Measurements from ENCODE around the gene GABRB1. TPM values are rescaled to one million over a fixed set of nuclear protein-coding genes. Genes with fewer than 3 reads are reported as not detected.

Gene GABRB1
- total RNA-seq, 2 experiments from 2014 or later = not detected

DNA sequence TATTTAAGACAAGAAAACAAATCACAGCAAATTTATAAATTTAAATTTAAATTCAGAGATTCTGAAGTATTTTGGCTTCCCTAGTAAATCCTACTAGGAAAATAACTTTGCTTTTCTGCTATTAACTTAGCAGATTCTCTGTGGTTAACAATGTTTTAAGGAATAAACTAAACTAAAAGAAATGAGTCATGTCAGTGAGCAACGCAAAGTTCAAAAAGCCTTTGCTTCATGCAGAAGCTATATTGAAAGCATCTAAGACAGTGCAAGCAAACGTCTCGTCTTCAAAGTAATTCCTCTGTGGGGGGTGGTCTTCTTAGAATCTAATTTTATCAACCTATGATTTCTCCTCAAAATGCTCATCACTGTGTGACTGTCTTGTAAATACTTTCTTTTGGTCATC is 30.1 kb downstream of the GABRB1 start:
- DNase-seq (no peak), ATAC-seq (ENCODE audit: low read depth) (no peak)
- H3K4me3 Mint-ChIP-seq = no peak overlapping the region
- no peaks in the 10 kb centered on the region for H3K9me3 Mint-ChIP-seq
- no peaks in the 10 kb centered on the region for H3K27me3 Mint-ChIP-seq
- H3K27ac Mint-ChIP-seq = no peak overlapping the region
- POLR2A ChIA-PET = no interaction called here
- H3K4me1 Mint-ChIP-seq = no peaks in the 10 kb centered on the region
- H3K36me3 Mint-ChIP-seq = no peaks in the 10 kb centered on the region

DNA sequence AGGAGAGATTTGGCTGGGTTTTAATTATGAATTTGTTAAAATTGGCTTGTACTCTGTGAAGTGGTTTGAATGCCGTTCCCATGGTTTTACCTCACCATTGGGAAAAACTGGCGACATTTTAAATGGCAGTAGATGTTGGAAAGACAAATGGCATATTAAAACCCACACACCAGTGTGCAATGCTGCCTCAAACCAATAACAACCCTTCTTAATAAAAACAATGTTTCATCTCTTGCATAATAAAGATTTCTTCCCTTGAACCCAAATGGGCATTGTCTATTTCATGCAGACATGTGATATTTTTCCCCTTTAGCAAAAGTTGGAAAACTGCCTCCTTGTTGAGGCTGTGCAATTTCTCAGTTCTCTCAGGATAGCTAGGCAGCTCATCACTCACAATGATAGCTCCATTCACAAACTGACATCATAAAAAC is 33.7 kb downstream of the GABRB1 start:
- Mint-ChIP-seq H3K4me1 (no peaks in the 10 kb centered on the region), H3K4me3 (no peak overlapping the region), H3K27me3 (no peaks in the 10 kb centered on the region), H3K9me3 (peaks cover 2% of the 10 kb centered on the region), H3K27ac (no peak overlapping the region), H3K36me3 (no peaks in the 10 kb centered on the region)
- ATAC-seq (ENCODE audit: low read depth) = no peak
- POLR2A ChIA-PET = no interaction called here
- DNase-seq = no peak

DNA sequence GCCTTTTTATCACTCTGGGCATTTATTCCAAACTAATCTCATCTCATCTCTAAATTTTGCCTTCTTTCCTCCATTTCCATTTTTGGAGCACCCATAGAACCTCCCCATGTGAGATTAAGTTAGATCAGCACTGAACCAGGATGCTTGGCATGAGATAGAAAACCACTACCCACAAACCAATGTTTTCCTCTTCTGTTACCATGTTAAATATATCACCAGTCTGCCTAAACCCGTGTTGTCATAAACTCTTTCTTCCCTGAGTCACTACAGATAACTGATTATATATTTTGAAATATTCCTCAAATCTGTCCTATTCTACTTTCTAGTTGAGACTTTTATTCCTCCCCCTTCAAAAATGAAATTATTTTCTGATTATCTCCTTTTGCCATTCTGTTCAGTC is 37.6 kb downstream of the GABRB1 start:
- DNase-seq = no peak
- POLR2A ChIA-PET = no interaction called here
- ATAC-seq (ENCODE audit: low read depth) = no peak
- no peaks in the 10 kb centered on the region for H3K4me1 Mint-ChIP-seq
- H3K4me3 Mint-ChIP-seq = no peak overlapping the region
- no peaks in the 10 kb centered on the region for H3K36me3 Mint-ChIP-seq
- H3K9me3 Mint-ChIP-seq = peaks cover 2% of the 10 kb centered on the region
- no peaks in the 10 kb centered on the region for H3K27me3 Mint-ChIP-seq
- no peak overlapping the region for H3K27ac Mint-ChIP-seq

DNA sequence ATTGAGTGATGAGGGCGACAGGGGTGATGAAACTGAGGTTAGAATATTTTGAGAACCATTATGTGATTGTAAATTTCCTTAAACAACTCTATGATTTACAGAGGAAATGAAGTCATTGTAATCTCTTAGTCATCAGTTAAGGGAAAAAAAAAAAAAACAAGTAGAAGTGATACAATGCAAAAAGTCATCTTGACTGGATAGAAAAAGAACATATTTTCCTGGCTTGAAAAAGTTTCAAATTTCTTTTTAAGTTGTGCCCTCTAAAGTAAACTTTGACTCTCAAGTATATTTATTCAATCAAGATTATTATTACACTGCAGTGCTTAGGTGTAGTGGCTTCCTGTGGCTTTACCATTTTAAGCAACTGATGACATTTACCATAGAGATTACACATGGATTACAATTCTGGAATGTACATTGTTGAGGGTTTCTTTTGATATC is 40.6 kb downstream of the GABRB1 start:
- Mint-ChIP-seq H3K4me1 (no peaks in the 10 kb centered on the region), H3K27me3 (no peaks in the 10 kb centered on the region), H3K36me3 (no peaks in the 10 kb centered on the region), H3K27ac (no peak overlapping the region), H3K9me3 (peaks cover 2% of the 10 kb centered on the region), H3K4me3 (no peak overlapping the region)
- ATAC-seq (ENCODE audit: low read depth) (no peak), DNase-seq (no peak)
- POLR2A ChIA-PET = no interaction called here

DNA sequence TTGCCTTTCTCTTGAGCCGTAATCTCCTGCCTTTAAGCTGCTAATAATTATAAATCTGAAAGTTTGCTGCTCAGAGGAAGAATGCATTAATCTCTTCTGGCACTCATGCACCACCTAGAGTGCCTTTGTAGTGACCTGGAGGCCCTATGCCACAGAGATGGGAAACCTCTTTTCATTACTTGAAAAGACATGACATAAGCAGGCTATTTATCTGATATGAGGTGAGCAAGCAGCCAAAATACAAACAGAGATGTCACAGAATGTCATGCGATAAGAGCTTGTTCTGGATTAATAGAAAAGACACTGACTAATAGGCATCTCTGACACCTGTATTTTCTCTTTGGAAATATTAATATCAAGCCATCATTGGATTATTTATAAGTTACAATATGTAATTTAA is 42.3 kb downstream of the GABRB1 start:
- peaks cover 2% of the 10 kb centered on the region for H3K9me3 Mint-ChIP-seq
- no peak overlapping the region for H3K27ac Mint-ChIP-seq
- no peak overlapping the region for H3K4me3 Mint-ChIP-seq
- POLR2A ChIA-PET = no interaction called here
- DNase-seq = no peak
- no peaks in the 10 kb centered on the region for H3K27me3 Mint-ChIP-seq
- no peak for ATAC-seq (ENCODE audit: low read depth)
- H3K4me1 Mint-ChIP-seq = no peaks in the 10 kb centered on the region
- no peaks in the 10 kb centered on the region for H3K36me3 Mint-ChIP-seq

DNA sequence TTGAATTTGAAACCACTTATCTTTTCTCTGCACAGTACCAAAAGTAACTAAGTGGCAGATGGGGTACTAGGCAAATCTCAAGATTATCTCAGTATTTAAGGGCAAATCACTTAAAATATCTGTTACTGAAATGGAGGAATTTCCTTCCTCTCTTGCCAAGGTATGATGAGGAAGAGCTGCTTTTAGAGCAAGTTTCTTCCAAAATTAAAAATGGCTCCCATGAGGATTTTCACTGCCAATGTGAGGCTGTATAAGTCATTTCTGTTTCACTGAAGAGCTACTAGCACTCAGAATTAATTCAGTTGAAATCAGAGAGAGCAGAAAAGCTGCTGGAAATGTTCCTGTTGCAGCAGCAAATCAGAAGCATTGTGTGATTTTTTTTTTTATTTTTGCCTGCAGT is 43.4 kb downstream of the GABRB1 start:
- POLR2A ChIA-PET = no interaction called here
- DNase-seq (no peak), ATAC-seq (ENCODE audit: low read depth) (no peak)
- no peaks in the 10 kb centered on the region for H3K27me3 Mint-ChIP-seq
- H3K4me1 Mint-ChIP-seq = no peaks in the 10 kb centered on the region
- H3K27ac Mint-ChIP-seq = no peak overlapping the region
- no peaks in the 10 kb centered on the region for H3K36me3 Mint-ChIP-seq
- no peaks in the 10 kb centered on the region for H3K9me3 Mint-ChIP-seq
- H3K4me3 Mint-ChIP-seq = no peak overlapping the region

DNA sequence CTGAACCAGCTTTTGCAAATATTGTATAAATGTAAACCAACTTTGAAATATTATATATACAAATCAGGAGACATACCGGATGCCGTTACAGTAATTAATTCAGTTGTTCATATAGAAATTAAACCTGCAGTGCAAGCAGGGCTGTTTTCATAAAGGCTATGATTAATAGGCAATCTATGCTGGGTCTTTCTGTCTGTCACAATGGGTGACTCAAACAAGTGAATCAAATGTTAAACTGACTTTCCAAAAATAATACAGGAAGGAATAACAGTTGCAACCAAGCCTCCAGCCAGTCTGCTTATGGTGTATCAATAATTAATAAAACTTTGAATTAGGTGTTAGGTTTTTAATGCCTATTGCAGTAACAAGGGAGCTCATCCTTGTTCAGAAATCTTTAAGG is 43.9 kb downstream of the GABRB1 start:
- Mint-ChIP-seq H3K4me1 (no peaks in the 10 kb centered on the region), H3K27me3 (no peaks in the 10 kb centered on the region), H3K4me3 (no peak overlapping the region), H3K36me3 (no peaks in the 10 kb centered on the region), H3K9me3 (no peaks in the 10 kb centered on the region), H3K27ac (no peak overlapping the region)
- POLR2A ChIA-PET = no interaction called here
- no peak for DNase-seq
- ATAC-seq (ENCODE audit: low read depth) = no peak

DNA sequence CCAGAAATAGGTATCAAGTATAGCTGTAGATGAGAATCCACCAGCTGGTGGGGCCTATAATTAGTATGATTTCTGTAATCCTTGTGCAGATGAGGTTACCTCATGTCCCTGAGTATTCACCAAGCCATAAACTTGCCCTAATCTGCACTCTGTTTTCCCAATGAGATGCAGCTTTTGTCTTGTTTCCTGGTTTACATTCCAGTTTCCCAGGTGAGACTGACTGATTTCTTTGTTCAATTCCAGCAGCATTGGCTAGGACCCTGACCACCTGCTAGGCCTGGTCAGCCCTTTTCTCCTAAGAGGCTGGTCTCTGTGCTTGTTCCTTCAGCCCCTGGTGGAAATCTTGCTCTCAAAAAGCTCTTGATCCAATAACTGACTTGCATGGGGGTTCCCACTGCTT is 44.6 kb downstream of the GABRB1 start:
- H3K4me3 Mint-ChIP-seq = no peak overlapping the region
- H3K27ac Mint-ChIP-seq = no peak overlapping the region
- H3K4me1 Mint-ChIP-seq = no peaks in the 10 kb centered on the region
- DNase-seq = no peak
- no peaks in the 10 kb centered on the region for H3K9me3 Mint-ChIP-seq
- ATAC-seq (ENCODE audit: low read depth) = no peak
- H3K36me3 Mint-ChIP-seq = no peaks in the 10 kb centered on the region
- POLR2A ChIA-PET = no interaction called here
- no peaks in the 10 kb centered on the region for H3K27me3 Mint-ChIP-seq

DNA sequence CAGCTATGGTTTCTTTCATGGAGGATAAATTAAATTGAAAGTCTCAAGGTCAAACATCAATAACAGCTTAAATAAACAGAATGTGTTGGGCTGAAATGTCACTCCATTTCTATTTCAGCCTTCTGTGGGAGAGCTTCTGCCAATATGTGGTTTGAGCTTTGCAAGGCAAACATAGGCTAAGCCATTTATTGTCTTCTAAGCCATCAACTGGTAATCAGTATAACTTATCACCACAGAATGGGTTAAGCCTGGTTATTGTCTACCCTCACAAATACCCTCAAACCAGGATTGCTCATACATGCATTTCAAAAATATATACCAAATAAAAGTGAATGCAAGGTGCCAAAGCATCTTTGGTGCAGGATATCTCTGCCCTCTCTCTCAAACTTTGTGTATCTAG is 52.7 kb downstream of the GABRB1 start:
- H3K4me1 Mint-ChIP-seq = no peaks in the 10 kb centered on the region
- DNase-seq (no peak), ATAC-seq (ENCODE audit: low read depth) (no peak)
- no peak overlapping the region for H3K27ac Mint-ChIP-seq
- POLR2A ChIA-PET = no interaction called here
- no peaks in the 10 kb centered on the region for H3K36me3 Mint-ChIP-seq
- H3K27me3 Mint-ChIP-seq = peaks cover 3% of the 10 kb centered on the region
- H3K9me3 Mint-ChIP-seq = no peaks in the 10 kb centered on the region
- H3K4me3 Mint-ChIP-seq = no peak overlapping the region

DNA sequence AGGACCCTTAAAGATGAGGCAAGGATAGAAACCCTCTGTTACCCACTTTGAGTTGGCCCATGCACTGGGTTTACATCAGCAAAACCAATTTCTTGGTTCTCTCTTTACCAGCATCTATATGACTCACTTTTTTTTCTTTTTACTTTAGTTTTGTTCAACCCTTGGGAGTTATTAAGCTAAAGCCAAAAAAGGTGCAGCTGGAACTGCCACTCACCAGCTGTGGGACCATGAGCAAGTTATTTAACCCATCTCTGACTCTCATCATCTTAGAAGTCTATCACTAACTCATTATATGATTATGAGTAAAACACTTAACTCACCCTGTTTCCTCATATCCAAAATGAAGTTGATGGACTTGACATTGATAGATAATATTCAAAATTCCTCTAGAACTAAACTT is 53.4 kb downstream of the GABRB1 start:
- no peaks in the 10 kb centered on the region for H3K9me3 Mint-ChIP-seq
- H3K27ac Mint-ChIP-seq = no peak overlapping the region
- H3K4me3 Mint-ChIP-seq = no peak overlapping the region
- DNase-seq = no peak
- H3K36me3 Mint-ChIP-seq = no peaks in the 10 kb centered on the region
- peaks cover 3% of the 10 kb centered on the region for H3K27me3 Mint-ChIP-seq
- H3K4me1 Mint-ChIP-seq = no peaks in the 10 kb centered on the region
- no peak for ATAC-seq (ENCODE audit: low read depth)
- POLR2A ChIA-PET = no interaction called here

DNA sequence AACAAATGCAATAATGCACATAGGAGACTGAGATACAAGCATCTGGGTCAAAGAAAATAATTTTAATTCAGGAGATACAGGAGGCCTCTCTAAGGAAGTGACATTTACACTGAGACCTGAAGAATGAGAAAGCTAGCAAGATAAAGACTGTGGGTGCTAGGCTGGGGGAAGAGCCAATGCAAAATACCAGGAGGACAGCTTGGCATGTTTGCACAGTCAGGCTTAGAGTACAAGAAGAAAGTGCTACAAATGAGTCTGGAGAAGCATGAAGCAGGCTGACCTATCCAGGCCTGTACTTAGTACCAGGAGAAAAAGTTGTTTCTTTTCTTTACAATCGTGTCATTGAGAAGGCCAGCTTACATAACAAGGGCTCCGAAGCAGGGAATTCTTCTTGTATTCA is 56.9 kb downstream of the GABRB1 start:
- H3K4me1 Mint-ChIP-seq = no peaks in the 10 kb centered on the region
- peaks cover 3% of the 10 kb centered on the region for H3K27me3 Mint-ChIP-seq
- H3K27ac Mint-ChIP-seq = no peak overlapping the region
- ATAC-seq (ENCODE audit: low read depth) (no peak), DNase-seq (no peak)
- POLR2A ChIA-PET = no interaction called here
- no peaks in the 10 kb centered on the region for H3K9me3 Mint-ChIP-seq
- no peaks in the 10 kb centered on the region for H3K36me3 Mint-ChIP-seq
- H3K4me3 Mint-ChIP-seq = no peak overlapping the region

DNA sequence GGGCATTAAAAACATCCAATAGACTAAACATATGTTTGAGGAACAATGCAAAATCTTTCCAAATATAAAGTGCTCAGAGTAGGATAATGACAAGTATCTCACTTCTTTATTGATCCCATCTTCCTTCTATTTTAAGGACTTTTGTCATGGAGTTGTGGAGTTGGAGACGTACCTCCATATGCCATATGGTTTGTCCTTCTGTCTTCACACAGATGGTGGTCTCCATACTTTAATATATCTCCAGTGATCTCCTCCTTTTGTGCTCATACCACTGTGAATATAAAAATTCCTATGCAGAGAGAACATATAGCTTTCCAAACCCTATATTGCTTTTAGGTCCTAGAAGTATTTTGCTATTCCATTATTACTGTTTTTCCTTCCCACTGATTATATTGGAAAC is 64.5 kb downstream of the GABRB1 start:
- Mint-ChIP-seq H3K27ac (no peak overlapping the region), H3K27me3 (no peaks in the 10 kb centered on the region), H3K36me3 (no peaks in the 10 kb centered on the region), H3K4me1 (no peaks in the 10 kb centered on the region), H3K9me3 (no peaks in the 10 kb centered on the region), H3K4me3 (no peak overlapping the region)
- POLR2A ChIA-PET = no interaction called here
- ATAC-seq (ENCODE audit: low read depth) (no peak), DNase-seq (no peak)

DNA sequence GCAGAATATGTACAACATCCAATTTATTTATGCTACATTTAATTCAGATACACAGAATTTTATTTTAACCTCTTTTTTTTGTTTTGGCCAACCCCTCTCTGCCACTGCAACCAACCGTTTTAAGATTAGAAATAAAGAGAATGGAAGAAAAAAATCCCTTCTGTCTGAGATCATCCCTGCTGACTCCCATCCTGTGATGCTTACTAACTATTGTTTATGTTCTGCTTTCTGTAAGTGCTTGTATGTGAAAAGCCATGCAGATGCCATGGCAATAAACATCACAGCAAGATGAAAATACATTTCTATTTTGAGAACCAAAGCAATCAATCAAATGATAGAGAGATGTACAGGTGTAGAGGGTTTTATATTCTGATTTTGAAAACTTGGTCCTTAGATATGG is 70.1 kb downstream of the GABRB1 start:
- H3K4me3 Mint-ChIP-seq = no peak overlapping the region
- H3K27me3 Mint-ChIP-seq = no peaks in the 10 kb centered on the region
- H3K4me1 Mint-ChIP-seq = no peaks in the 10 kb centered on the region
- no peaks in the 10 kb centered on the region for H3K9me3 Mint-ChIP-seq
- no peaks in the 10 kb centered on the region for H3K36me3 Mint-ChIP-seq
- DNase-seq = no peak
- no peak overlapping the region for H3K27ac Mint-ChIP-seq
- ATAC-seq (ENCODE audit: low read depth) = no peak
- POLR2A ChIA-PET = no interaction called here

DNA sequence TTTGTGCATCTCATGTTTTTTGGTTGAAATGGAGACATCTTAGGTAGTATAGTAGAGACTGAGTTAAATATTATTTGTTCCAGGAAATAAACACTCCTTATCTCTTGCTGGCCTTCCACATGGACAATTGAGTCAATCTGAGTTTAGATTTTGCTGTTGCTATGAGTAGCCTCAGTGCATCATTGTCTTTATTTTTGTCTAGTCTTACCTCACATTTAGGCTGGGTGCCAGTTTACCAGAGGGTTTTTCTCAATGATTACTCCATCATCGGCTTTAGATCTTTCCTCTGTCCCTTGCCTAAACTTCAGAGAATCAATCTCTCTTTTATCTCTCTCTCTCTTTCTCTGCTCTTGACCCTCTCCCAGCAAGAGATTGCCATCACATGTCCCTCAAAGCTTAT is 73.6 kb downstream of the GABRB1 start:
- POLR2A ChIA-PET = no interaction called here
- Mint-ChIP-seq H3K27ac (no peak overlapping the region), H3K36me3 (no peaks in the 10 kb centered on the region), H3K9me3 (no peaks in the 10 kb centered on the region), H3K27me3 (peaks cover 3% of the 10 kb centered on the region), H3K4me1 (no peaks in the 10 kb centered on the region), H3K4me3 (no peak overlapping the region)
- ATAC-seq (ENCODE audit: low read depth) = no peak
- DNase-seq = no peak

DNA sequence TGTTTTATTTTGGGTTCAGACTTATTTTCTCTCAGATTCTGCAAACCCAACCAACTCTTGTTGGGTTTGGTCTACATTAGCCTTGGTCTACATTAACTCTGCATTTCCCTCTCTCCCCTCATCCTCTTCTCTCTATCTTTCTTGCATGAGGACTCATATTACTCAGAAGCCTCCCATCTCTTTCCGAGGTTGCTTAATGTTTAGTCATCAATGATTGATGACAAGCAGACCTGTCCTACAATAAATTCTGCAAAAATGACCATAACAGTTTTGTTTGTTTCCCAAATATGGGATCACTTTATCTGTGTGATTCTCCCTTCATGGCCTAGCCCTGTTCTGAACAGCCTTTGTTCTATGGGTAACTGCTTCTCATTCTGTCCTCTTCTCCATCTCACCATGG is 75.2 kb downstream of the GABRB1 start:
- no peak for ATAC-seq (ENCODE audit: low read depth)
- peaks cover 3% of the 10 kb centered on the region for H3K27me3 Mint-ChIP-seq
- H3K9me3 Mint-ChIP-seq = no peaks in the 10 kb centered on the region
- no peak overlapping the region for H3K4me3 Mint-ChIP-seq
- no peaks in the 10 kb centered on the region for H3K36me3 Mint-ChIP-seq
- POLR2A ChIA-PET = no interaction called here
- DNase-seq = no peak
- no peaks in the 10 kb centered on the region for H3K4me1 Mint-ChIP-seq
- H3K27ac Mint-ChIP-seq = no peak overlapping the region
